WERI-Rb-1 (cell line): ENCODE measurements around the gene KLHDC7B.
A peak's percentile ranks its signal among the peaks of the same experiment; 100 is the strongest.

Experiments
- DNase-seq: peaks from one replicate; pipeline ENCODE4 v3.0.0-alpha.2; 2020
- H3K27ac ChIP-seq: fragments of 250-450 bp; sonication (Bioruptor Pico); 2 replicates; pipeline ENCODE4 v1.5.1; 2020; ENCODE audit warnings: mild to moderate bottlenecking, moderate library complexity
- H3K27me3 ChIP-seq: fragments of 250-450 bp; sonication (Bioruptor Pico); 2 replicates; pipeline ENCODE4 v1.5.1; 2021; ENCODE audit warnings: mild to moderate bottlenecking, low read depth, moderate library complexity; ENCODE audit not compliant: insufficient read depth, severe bottlenecking
- H3K36me3 ChIP-seq: fragments of 250-450 bp; sonication (Bioruptor Pico); 2 replicates; pipeline ENCODE4 v1.5.1; 2020; ENCODE audit warnings: mild to moderate bottlenecking, moderate library complexity
- H3K4me3 ChIP-seq: 2 replicates; pipeline ENCODE4 v1.5.1; 2011; ENCODE audit warnings: low read depth, mild to moderate bottlenecking, control low read depth, low read length
- H3K9me3 ChIP-seq: fragments of 250-450 bp; sonication (Bioruptor Pico); 2 replicates; pipeline ENCODE4 v1.5.1; 2021; ENCODE audit warnings: mild to moderate bottlenecking, moderate library complexity; ENCODE audit not compliant: severe bottlenecking
- TF ChIP-seq, protein P1 (sequence below): IDR thresholded peaks from 2 replicates; pipeline ENCODE4 v1.5.1; 2011; ENCODE audit warnings: low read depth, mild to moderate bottlenecking, control low read depth, inconsistent platforms, low read length

KLHDC7B gene

DNA sequence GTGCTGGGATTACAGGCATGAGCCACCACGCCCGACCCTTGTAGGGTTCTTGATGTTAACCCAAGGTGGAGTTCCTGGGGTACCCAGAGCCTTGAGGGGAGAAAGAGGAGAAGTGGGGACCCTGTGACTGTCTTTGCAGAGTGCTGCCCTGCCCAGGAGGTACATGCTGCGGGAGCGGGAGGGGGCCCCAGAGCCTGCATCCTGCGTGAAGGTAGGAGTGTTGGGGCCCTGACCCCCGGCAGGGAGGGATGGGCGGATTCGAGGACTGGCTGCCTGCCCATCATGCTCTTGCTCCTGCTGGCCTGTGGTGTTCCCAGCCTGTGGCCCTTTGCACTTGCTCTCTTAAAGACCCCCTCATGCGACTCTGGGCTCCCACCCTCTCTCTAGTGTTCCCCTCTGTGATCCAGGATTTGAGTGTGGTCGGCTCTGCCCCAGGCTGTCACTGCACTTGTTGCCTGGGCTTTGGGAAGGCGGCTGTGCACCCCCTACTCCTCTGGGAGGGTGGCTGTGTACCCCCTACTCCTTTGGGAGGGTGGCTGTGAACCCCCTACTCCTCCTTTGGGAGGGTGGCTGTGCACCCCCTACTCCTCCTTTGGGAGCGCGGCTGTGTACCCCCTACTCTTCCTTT is 24.8 kb upstream of the KLHDC7B start:
- TF ChIP-seq, protein P1, sequence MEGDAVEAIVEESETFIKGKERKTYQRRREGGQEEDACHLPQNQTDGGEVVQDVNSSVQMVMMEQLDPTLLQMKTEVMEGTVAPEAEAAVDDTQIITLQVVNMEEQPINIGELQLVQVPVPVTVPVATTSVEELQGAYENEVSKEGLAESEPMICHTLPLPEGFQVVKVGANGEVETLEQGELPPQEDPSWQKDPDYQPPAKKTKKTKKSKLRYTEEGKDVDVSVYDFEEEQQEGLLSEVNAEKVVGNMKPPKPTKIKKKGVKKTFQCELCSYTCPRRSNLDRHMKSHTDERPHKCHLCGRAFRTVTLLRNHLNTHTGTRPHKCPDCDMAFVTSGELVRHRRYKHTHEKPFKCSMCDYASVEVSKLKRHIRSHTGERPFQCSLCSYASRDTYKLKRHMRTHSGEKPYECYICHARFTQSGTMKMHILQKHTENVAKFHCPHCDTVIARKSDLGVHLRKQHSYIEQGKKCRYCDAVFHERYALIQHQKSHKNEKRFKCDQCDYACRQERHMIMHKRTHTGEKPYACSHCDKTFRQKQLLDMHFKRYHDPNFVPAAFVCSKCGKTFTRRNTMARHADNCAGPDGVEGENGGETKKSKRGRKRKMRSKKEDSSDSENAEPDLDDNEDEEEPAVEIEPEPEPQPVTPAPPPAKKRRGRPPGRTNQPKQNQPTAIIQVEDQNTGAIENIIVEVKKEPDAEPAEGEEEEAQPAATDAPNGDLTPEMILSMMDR: no peak
- Histone ChIP-seq H3K9me3 (no peaks in the 10 kb centered on the region), H3K36me3 (peaks cover 87% of the 10 kb centered on the region), H3K27me3 (no peaks in the 10 kb centered on the region), H3K27ac (no peak overlapping the region), H3K4me3 (no peak overlapping the region)
- no peak for DNase-seq

DNA sequence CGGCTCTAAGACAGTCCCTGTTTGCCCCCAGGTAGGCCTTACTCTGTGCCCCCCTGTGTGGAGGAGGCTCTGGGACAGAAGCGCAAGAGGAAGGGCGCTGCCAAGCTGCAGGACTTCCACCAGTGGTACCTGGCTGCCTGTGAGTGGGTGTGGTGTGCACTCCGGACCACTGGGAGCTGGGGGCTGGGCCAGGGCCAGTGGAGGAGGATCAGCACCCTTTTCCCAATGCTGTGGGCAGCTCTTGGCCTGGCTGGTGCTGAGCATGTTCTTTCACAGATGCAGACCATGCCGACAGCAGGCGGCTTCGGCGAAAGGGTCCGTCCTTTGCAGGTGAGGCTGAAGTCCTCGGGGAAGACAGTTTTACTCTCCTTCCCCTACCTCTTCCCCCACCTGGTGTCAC is 24.0 kb upstream of the KLHDC7B start:
- H3K36me3 ChIP-seq: peaks cover 79% of the 10 kb centered on the region
- TF ChIP-seq, protein P1: no peak
- H3K4me3 ChIP-seq: no peak overlapping the region
- DNase-seq: no peak
- no peak overlapping the region for H3K27ac ChIP-seq
- H3K9me3 ChIP-seq: no peaks in the 10 kb centered on the region
- H3K27me3 ChIP-seq: no peaks in the 10 kb centered on the region

DNA sequence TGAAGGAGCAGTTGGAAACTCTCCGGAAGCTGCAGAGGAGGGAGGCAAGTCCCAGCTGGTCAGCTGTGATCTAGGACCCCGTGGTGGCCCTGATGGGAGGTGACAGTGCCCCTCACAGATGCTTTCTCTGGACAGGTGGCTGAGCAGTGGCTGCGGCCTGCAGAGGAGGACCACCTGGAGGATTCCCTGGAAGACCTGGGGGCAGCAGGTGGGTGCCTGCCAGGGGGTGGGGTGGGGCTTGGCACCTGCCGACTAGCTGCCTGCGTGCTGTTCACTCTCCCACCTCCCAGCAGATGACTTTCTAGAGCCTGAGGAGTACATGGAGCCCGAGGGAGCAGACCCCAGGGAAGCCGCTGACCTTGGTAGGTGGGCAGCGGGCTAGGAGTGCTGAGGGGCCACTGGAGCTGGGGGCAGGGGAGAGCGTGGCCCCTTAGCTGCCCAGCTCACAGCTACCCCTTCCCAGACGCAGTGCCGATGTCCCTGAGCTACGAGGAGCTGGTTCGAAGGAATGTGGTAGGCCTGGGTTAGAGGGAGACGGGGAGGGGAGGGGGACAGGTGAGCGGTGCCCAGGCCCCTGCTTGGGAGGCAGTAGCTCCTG is 23.4 kb upstream of the KLHDC7B start:
- no peak for DNase-seq
- TF ChIP-seq, protein P1: no peak
- Histone ChIP-seq H3K27me3 (no peaks in the 10 kb centered on the region), H3K4me3 (no peak overlapping the region), H3K9me3 (no peaks in the 10 kb centered on the region), H3K36me3 (peaks cover 73% of the 10 kb centered on the region), H3K27ac (no peak overlapping the region)

DNA sequence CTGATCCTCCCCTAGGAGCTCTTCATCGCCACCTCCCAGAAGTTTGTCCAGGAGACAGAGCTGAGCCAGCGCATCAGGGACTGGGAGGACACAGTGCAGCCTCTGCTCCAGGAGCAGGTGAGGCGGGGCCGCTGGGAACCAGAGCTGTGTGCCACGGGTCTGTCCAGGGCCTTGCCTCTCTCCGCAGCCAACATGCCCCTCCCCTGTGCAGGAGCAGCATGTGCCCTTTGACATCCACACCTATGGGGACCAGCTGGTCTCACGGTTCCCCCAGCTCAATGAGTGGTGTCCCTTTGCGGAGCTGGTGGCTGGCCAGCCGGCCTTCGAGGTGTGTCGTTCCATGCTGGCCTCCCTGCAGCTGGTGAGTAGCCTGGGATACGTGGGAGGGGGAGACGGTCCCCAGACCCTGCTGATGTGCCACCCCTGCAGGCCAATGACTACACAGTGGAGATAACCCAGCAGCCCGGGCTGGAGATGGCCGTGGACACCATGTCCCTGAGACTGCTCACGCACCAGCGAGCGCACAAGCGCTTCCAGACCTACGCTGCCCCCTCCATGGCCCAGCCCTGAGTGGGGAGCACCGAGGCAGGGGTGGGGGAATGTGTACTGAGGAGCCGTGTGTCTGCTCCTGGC is 22.8 kb upstream of the KLHDC7B start:
- Histone ChIP-seq H3K4me3 (no peak overlapping the region), H3K27ac (peak overlapping the region; percentile 92; the same call in 1 of the 2 replicates), H3K27me3 (no peaks in the 10 kb centered on the region), H3K36me3 (peaks cover 67% of the 10 kb centered on the region), H3K9me3 (no peaks in the 10 kb centered on the region)
- TF ChIP-seq, protein P1: no peak
- no peak for DNase-seq

DNA sequence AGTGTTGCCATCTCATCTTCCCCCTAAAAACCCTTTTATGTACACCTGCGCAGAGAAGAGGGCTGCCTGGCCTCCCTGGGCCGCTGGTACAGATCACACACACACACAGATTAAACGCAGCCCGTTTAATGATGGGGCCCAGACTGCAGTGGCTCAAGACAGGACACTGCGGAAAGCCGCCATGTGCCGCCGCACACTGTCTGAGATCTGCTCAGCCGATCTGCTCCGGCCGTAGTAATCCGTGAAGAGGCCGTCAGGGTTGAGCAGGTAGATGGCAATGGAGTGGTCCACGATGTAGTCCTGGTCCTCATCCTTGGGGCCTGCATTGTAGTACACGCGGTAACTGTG is 22.3 kb upstream of the KLHDC7B start:
- Histone ChIP-seq H3K4me3 (no peak overlapping the region), H3K27ac (peak overlapping the region; percentile 92), H3K36me3 (peaks cover 62% of the 10 kb centered on the region), H3K9me3 (no peaks in the 10 kb centered on the region), H3K27me3 (no peaks in the 10 kb centered on the region)
- no peak for DNase-seq
- TF ChIP-seq, protein P1: no peak
